ENCODE data around the gene LPCAT1.

The LPCAT1 gene

DNA sequence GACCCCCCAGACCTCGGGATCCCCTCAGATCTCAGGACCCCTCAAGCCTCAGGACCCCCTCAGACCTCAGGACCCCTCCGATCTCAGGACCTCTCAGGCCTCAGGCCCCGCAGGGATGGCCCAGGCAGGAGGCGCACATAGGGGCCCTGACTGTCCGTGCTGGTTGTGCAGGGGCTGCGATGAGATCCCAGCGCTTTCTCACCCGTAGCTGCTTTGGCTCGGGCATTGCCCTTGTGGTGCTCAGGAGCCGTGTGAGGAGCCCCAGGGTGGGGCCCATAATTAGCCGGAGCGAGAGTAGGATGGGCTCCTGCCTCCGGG is 680 bp upstream of the LPCAT1 start:
- Histone ChIP-seq H3K79me2 (ENCODE audit: insufficient read depth, low read length) (peaks cover 39% of the 10 kb centered on the region), H3K4me3 (ENCODE audit: low read length, poor library complexity, severe bottlenecking) (peak overlapping the region; percentile 78), H4K20me1 (ENCODE audit: insufficient read depth, low read length, poor library complexity, severe bottlenecking) (peaks cover 32% of the 10 kb centered on the region), H3K9ac (ENCODE audit: low read depth, low read length, poor library complexity, severe bottlenecking) (peak overlapping the region; percentile 89), H3K36me3 (ENCODE audit: insufficient read depth, low read length) (peaks cover 8% of the 10 kb centered on the region; the same call in 1 of the 2 replicates), H3K9me2 (replicated peaks; ENCODE audit: low read depth, low read length) (no peaks in the 10 kb centered on the region), H3K9me3 (ENCODE audit: insufficient read depth, low read depth, low read length) (no peaks in the 10 kb centered on the region), H3K4me1 (ENCODE audit: insufficient read depth, low read length, poor library complexity, severe bottlenecking) (peaks cover 29% of the 10 kb centered on the region), H3F3A (ENCODE audit: low read depth) (no peaks in the 10 kb centered on the region), H2AFZ (ENCODE audit: low read length) (peak overlapping the region; percentile 85; the same call in 1 of the 2 replicates), H3K4me2 (ENCODE audit: low read depth, low read length, poor library complexity, severe bottlenecking) (peak overlapping the region; percentile 90), H3K27me3 (ENCODE audit: insufficient read depth, low read length, poor library complexity, severe bottlenecking) (no peaks in the 10 kb centered on the region)
- TF ChIP-seq EZH2phosphoT487 (IDR thresholded peaks at IDR 0.05; ENCODE audit: borderline replicate concordance), result no peak
- TF ChIP-seq, protein P1, sequence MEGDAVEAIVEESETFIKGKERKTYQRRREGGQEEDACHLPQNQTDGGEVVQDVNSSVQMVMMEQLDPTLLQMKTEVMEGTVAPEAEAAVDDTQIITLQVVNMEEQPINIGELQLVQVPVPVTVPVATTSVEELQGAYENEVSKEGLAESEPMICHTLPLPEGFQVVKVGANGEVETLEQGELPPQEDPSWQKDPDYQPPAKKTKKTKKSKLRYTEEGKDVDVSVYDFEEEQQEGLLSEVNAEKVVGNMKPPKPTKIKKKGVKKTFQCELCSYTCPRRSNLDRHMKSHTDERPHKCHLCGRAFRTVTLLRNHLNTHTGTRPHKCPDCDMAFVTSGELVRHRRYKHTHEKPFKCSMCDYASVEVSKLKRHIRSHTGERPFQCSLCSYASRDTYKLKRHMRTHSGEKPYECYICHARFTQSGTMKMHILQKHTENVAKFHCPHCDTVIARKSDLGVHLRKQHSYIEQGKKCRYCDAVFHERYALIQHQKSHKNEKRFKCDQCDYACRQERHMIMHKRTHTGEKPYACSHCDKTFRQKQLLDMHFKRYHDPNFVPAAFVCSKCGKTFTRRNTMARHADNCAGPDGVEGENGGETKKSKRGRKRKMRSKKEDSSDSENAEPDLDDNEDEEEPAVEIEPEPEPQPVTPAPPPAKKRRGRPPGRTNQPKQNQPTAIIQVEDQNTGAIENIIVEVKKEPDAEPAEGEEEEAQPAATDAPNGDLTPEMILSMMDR (conservative IDR thresholded peaks at IDR 0.05; ENCODE audit: low read length), result no peak

DNA sequence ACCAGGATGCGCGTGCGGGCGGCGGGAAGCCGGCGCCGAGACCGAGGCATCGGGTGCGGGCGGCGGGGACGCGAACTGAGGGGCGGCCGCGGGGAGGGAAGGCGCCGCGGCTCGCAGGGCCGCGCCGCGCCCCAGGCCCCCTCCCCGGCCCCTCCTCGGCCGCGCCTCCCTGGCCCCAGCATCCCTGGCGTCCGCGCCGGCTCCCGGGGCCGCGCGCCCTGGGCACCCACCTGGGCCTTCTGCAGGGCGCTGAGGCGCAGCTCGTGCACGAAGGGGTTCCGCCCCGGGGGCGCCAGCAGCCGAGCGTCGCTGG is 324 bp downstream of the LPCAT1 start:
- no peaks in the 10 kb centered on the region for H3K9me2 ChIP-seq (replicated peaks; ENCODE audit: low read depth, low read length)
- H4K20me1 ChIP-seq (ENCODE audit: insufficient read depth, low read length, poor library complexity, severe bottlenecking), result peaks cover 40% of the 10 kb centered on the region
- H3K4me3 ChIP-seq (ENCODE audit: low read length, poor library complexity, severe bottlenecking), result peak overlapping the region; percentile 78
- peak overlapping the region; percentile 81 for H3K4me2 ChIP-seq (ENCODE audit: low read depth, low read length, poor library complexity, severe bottlenecking)
- peaks cover 26% of the 10 kb centered on the region for H3K4me1 ChIP-seq (ENCODE audit: insufficient read depth, low read length, poor library complexity, severe bottlenecking)
- H3K36me3 ChIP-seq (ENCODE audit: insufficient read depth, low read length), result peaks cover 18% of the 10 kb centered on the region; the same call in 1 of the 2 replicates
- H3K79me2 ChIP-seq (ENCODE audit: insufficient read depth, low read length), result peaks cover 49% of the 10 kb centered on the region
- no peaks in the 10 kb centered on the region for H3F3A ChIP-seq (ENCODE audit: low read depth)
- no peaks in the 10 kb centered on the region for H3K27me3 ChIP-seq (ENCODE audit: insufficient read depth, low read length, poor library complexity, severe bottlenecking)
- H2AFZ ChIP-seq (ENCODE audit: low read length), result no peak overlapping the region
- H3K9ac ChIP-seq (ENCODE audit: low read depth, low read length, poor library complexity, severe bottlenecking), result peak overlapping the region; percentile 82
- no peaks in the 10 kb centered on the region for H3K9me3 ChIP-seq (ENCODE audit: insufficient read depth, low read depth, low read length)
- TF ChIP-seq, protein P1 (conservative IDR thresholded peaks at IDR 0.05; ENCODE audit: low read length), result no peak
- TF ChIP-seq EZH2phosphoT487 (IDR thresholded peaks at IDR 0.05; ENCODE audit: borderline replicate concordance), result no peak

DNA sequence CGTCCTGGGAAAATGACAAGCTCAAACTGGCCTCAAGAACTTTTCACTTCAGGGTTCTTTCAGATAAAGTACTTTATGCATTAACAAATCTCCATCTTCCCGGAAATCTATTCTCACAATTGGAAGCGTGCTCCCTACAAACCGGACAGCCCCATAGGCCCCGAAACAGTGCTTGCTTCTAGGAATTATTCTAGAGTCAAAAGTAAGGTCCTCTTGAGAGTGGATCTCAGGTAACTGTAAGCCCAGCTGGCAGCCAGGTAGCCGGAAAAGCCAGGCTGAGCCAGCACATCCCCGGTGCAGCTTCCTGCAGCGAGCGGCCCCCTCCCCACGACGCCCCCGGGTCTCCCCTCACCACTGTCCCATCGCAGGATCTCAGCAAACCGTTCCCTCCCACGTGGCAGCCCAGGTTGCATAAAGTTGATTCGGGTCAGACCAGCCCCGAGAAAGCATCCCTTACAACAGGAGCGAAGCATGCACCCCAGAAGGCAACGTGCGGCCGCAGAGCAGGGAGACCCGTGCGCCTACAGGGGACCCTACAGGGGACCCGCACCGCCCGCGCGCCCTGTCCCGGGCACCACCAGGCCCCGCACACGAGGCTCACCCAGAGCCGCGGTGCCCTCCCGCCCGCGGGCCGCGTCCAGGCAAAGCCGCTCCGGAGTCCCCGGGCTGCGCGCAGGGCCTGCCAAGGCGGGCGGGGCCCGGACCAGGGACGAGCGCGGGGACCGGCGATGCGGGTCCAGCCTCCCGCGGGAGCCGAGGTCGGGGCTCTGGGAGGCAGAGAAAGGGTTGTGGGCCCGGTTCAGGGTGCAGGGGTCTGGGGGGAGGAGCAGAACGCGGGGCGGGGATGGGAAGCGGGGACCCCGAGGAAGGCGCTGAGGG is 920 bp downstream of the LPCAT1 start:
- H3K36me3 ChIP-seq (ENCODE audit: insufficient read depth, low read length), result peaks cover 18% of the 10 kb centered on the region; the same call in 1 of the 2 replicates
- H3K27me3 ChIP-seq (ENCODE audit: insufficient read depth, low read length, poor library complexity, severe bottlenecking), result no peaks in the 10 kb centered on the region
- H3K9me3 ChIP-seq (ENCODE audit: insufficient read depth, low read depth, low read length), result no peaks in the 10 kb centered on the region
- peak overlapping the region; percentile 78 for H3K4me3 ChIP-seq (ENCODE audit: low read length, poor library complexity, severe bottlenecking)
- no peaks in the 10 kb centered on the region for H3K9me2 ChIP-seq (replicated peaks; ENCODE audit: low read depth, low read length)
- no peak overlapping the region for H2AFZ ChIP-seq (ENCODE audit: low read length)
- peak overlapping the region; percentile 81 for H3K4me2 ChIP-seq (ENCODE audit: low read depth, low read length, poor library complexity, severe bottlenecking)
- no peaks in the 10 kb centered on the region for H3F3A ChIP-seq (ENCODE audit: low read depth)
- H3K4me1 ChIP-seq (ENCODE audit: insufficient read depth, low read length, poor library complexity, severe bottlenecking), result peaks cover 28% of the 10 kb centered on the region
- peaks cover 44% of the 10 kb centered on the region for H4K20me1 ChIP-seq (ENCODE audit: insufficient read depth, low read length, poor library complexity, severe bottlenecking)
- TF ChIP-seq, protein P1 (conservative IDR thresholded peaks at IDR 0.05; ENCODE audit: low read length), result no peak
- TF ChIP-seq EZH2phosphoT487 (IDR thresholded peaks at IDR 0.05; ENCODE audit: borderline replicate concordance), result no peak
- peaks cover 55% of the 10 kb centered on the region for H3K79me2 ChIP-seq (ENCODE audit: insufficient read depth, low read length)
- peak overlapping the region; percentile 82 for H3K9ac ChIP-seq (ENCODE audit: low read depth, low read length, poor library complexity, severe bottlenecking)

Measured in Loucy (cell line).